KOPT-K1 (cell line): ENCODE results near the gene OR14A16.

ENCODE experiments used
- H3K27ac ChIP-seq: fragments of 200-600 bp; sonication (generic); 2 replicates; pipeline ENCODE4 v1.5.1; 2016; ENCODE audit warnings: antibody characterized with exemption, mild to moderate bottlenecking, low read depth, low read length; ENCODE audit not compliant: poor library complexity, severe bottlenecking
- H3K36me3 ChIP-seq: fragments of 200-600 bp; sonication (generic); 2 replicates; pipeline ENCODE4 v1.5.1; 2017; ENCODE audit warnings: antibody characterized with exemption, mild to moderate bottlenecking, low read length, moderate library complexity; ENCODE audit not compliant: insufficient read depth
- H3K9me3 ChIP-seq: fragments of 200-600 bp; sonication (generic); 2 replicates; pipeline ENCODE4 v1.5.1; 2017; ENCODE audit warnings: antibody characterized with exemption, low read length, mild to moderate bottlenecking; ENCODE audit not compliant: insufficient read depth, poor library complexity, severe bottlenecking

The OR14A16 gene

DNA sequence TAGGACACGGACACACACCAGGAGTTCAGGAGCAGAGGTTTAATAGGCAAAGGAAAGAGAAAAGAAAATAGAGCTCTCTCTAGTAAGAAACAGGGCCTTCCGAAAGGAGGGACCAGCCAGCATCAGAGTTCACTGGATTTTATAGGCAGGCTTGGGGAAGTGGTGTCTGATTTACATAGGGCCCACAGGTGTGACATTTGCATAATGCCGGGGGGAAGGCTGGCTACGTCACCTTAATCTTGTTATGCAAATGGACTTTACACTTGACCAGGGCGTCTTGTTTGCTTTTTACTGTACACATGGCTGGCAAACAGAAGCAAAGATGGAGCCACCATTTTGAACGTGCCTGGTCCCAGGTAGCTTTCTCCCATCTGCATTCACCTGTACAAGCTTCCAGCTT, at the start of gene OR14A16:
Gene OR14A16 (minus strand): TSS at position 97 of the 400 bp plus-strand sequence. CDS start 8,390 bp downstream, outside the sequence.
- no peak within 1 kb of the TSS for H3K27ac ChIP-seq
- no peaks in the 10 kb centered on the region for H3K36me3 ChIP-seq
- no peaks in the 10 kb centered on the region for H3K9me3 ChIP-seq

DNA sequence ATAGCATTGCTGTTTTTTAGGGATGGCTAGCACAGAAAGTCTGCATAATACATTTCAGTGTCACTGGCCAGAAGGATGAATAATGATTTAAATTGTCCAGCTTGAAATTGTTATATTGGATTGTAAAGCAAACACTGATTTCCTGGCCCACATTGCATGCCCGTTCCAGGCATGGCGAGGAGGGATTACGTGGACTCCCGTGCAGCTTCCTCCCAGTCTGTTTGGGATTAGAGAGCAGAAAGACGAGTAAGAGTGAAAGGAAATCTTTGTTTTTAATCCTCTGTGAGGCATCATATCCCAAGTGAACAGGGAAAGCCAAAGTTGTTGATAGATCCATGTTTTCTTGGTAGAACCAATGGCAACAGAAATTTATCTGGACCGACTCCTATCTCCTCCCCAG, 41.5 kb upstream of the OR14A16 start:
- H3K27ac ChIP-seq, result no peak overlapping the region
- peaks cover 4% of the 10 kb centered on the region for H3K9me3 ChIP-seq
- no peaks in the 10 kb centered on the region for H3K36me3 ChIP-seq

GRCh38 chr1:247864644-247865043, 40.7 kb upstream of the OR14A16 start:
- Histone ChIP-seq H3K27ac (no peak overlapping the region), H3K9me3 (no peaks in the 10 kb centered on the region), H3K36me3 (no peaks in the 10 kb centered on the region)

DNA sequence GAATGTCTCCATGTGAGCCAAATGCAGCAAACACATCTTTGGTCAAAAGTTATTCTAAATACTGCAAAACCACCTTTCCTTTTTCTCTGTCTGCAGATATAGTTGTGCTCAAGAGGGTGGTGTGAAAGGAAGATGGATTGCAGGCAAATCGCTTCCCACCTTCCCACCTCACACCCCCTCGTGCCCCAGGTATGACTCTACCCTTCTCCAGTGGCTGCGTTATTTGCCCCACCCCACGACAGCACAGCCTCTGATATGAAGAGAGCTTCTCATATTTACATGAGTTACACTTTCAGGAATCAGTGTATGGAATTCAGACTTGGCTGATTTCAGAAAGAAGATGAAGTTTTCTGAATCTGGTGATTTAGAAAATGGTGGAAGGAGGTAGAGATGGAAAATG, 38.8 kb upstream of the OR14A16 start:
- Histone ChIP-seq H3K9me3 (no peaks in the 10 kb centered on the region), H3K36me3 (no peaks in the 10 kb centered on the region), H3K27ac (no peak overlapping the region)

DNA sequence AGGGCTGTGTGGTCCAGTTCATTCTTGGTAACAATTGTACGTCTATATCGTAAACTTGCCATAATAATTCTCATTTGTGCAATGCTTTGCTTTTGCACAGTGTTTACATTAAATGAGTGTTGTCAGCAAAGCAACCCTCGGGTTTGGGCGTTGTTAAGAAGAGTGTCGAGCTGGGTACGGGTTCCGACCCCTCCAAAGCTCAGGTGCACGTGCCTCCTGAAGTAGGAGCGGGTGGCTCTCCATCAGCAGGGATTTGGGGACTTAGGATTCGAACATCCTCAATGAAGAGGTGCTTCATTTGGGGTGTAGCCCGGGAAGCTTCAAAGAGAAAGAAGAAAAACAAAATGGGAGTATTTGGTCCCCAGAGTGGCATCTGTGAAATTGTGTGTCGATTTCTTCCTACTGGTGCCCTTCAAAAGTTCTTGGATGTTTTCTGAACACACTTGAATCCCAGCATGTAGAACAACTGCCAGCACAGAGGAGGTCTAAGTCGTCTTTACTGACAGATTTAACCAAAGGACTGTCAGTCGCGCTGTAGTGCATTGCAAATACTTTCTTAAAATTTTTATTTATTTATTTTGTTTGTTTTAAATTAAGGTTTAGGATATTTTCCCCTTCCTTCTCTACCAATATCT, 34.2 kb upstream of the OR14A16 start:
- Histone ChIP-seq H3K36me3 (no peaks in the 10 kb centered on the region), H3K9me3 (no peaks in the 10 kb centered on the region), H3K27ac (no peak overlapping the region)

- no peaks in the 10 kb centered on the region for H3K9me3 ChIP-seq
- no peaks in the 10 kb centered on the region for H3K36me3 ChIP-seq
- no peak within 1 kb of the TSS for H3K27ac ChIP-seq
Measured at GRCh38 chr1:247857069-247857984, 33.4 kb upstream of the OR14A16 start, which contains the start of gene TRIM58. Gene TRIM58 (plus strand): TSS chr1:247857187. CDS start chr1:247857247, 60 bp downstream.

GRCh38 chr1:247855911-247856310, 32.0 kb upstream of the OR14A16 start:
- H3K36me3 ChIP-seq, result no peaks in the 10 kb centered on the region
- H3K9me3 ChIP-seq, result no peaks in the 10 kb centered on the region
- no peak overlapping the region for H3K27ac ChIP-seq

- Histone ChIP-seq H3K36me3 (no peaks in the 10 kb centered on the region), H3K27ac (no peak overlapping the region), H3K9me3 (no peaks in the 10 kb centered on the region)
Measured at GRCh38 chr1:247854899-247855545, 31.1 kb upstream of the OR14A16 start.

DNA sequence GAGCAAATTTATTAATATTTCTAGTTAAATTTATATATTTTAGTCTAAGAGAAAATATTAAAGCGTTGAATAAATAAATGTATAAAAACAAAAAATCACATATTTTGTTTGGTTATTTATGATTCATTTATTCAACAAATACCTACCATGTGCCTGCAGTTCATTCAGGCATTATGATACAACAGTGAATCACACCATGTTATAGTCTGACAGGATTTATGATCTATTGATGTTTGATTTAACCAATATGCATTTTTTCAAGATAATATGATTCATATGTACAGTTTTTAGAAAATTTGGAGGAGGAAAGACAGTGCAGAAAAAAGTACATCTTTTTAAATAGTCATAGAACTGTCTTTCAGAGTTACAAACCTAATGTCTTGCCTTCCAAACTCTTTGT, 25.7 kb upstream of the OR14A16 start:
- no peak overlapping the region for H3K27ac ChIP-seq

GRCh38 chr1:247848346-247848745, 24.4 kb upstream of the OR14A16 start:
- Histone ChIP-seq H3K27ac (no peak overlapping the region), H3K36me3 (no peaks in the 10 kb centered on the region), H3K9me3 (no peaks in the 10 kb centered on the region)

More for the DNA sequence above, 25.7 kb upstream of the OR14A16 start:
- H3K9me3 ChIP-seq, result no peaks in the 10 kb centered on the region
- no peaks in the 10 kb centered on the region for H3K36me3 ChIP-seq

DNA sequence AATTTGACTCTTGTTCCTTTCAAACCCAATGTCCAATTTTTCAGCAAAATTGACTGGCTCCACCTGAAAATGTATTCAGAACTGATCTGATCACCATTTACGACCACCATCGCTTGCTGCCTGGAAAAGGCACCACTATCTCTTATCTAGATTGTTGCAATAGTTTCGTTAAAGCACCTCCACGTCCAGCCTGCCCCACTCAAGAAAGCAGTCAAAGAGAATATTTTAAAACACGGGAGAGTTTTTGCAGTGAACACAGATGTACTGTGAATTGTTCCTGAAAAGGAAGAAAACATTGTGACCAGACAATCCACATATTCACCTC, 21.7 kb upstream of the OR14A16 start:
- H3K36me3 ChIP-seq, result no peaks in the 10 kb centered on the region
- H3K27ac ChIP-seq, result no peak overlapping the region
- no peaks in the 10 kb centered on the region for H3K9me3 ChIP-seq

DNA sequence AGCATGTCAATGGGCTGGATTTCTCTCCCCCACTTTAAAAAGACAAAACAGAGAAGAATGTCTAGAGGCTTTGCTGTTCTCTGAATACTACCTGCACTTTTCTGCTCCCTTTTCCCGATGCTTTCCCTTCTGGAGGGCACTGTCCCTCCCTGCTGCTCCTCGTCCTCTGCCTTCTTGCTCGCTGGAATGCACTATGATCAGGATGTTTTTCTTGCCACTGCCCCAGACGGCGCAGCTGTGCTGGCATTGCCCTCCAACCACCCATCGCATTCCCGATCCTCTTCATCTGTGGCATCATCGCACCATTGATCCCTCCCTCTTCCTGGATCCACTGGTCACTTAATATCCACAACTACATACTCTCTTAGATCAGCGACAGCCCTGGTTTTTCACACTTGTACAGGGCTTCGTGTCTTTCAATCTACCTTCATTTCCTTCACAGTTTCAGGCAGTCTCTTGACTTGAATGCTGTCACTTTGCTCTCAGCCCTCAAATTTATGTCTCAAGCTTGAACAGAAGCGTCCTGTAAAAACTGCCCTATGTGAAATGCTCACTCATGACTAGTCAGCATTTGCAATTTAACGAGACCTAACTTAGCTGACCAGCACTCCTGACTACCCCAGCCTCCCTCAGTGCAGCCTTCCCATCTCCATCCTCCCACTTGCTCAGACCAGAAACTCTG, 21.2 kb upstream of the OR14A16 start:
- no peak overlapping the region for H3K27ac ChIP-seq
- H3K9me3 ChIP-seq, result no peaks in the 10 kb centered on the region

GRCh38 chr1:247843411-247843810, 19.5 kb upstream of the OR14A16 start:
- Histone ChIP-seq H3K9me3 (no peaks in the 10 kb centered on the region), H3K36me3 (no peaks in the 10 kb centered on the region), H3K27ac (no peak overlapping the region)

More for the DNA sequence above, 21.2 kb upstream of the OR14A16 start:
- no peaks in the 10 kb centered on the region for H3K36me3 ChIP-seq

DNA sequence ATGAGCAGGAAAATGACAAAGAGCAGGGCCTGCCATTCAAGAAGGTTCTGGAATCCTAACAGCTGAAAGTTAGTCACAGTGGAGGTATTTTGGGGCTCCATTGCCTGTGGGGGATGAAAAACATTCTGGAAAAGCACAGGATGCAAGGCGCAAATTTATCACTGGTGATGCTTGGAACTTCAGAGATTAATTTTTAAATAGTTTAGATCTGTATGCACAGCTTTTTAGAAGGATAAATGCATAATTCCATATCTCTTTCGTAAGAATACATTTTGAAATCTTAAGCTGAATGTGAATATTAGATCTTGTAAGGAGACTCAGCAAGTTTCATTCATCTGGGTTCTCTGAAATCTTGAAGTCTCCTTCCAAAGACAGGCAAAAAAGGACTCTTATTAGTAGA, 17.9 kb upstream of the OR14A16 start, which contains the start of gene OR11L1:
Gene OR11L1 (minus strand): TSS at position 101 of the 400 bp plus-strand sequence. CDS start 0 bp downstream, at position 101.
- Histone ChIP-seq H3K36me3 (no peaks in the 10 kb centered on the region), H3K9me3 (no peaks in the 10 kb centered on the region), H3K27ac (no peak within 1 kb of the TSS)

GRCh38 chr1:247840818-247841217, 16.9 kb upstream of the OR14A16 start:
- H3K27ac ChIP-seq, result no peak overlapping the region
- H3K36me3 ChIP-seq, result no peaks in the 10 kb centered on the region
- H3K9me3 ChIP-seq, result no peaks in the 10 kb centered on the region
